GM13976 (cell line): Measurements from ENCODE around the gene FRMD7.
"Not testable (repeated sequence)": the region's sequence is repeated elsewhere in the genome, so short reads cannot be mapped to it uniquely, and the experiment has no call there.

Source experiments
- DNase-seq: peaks from one replicate; pipeline ENCODE4 v3.0.0; 2012; ENCODE audit warnings: low spot score
- CTCF ChIP-seq: IDR thresholded peaks from 2 replicates; pipeline ENCODE4 v1.5.1; 2012; ENCODE audit warnings: borderline replicate concordance, mild to moderate bottlenecking; ENCODE audit not compliant: insufficient read depth; ENCODE audit errors: extremely low read depth, missing control alignments, control extremely low read depth
- in situ Hi-C: fragments of 300-500 bp; cut with MboI; formaldehyde crosslinking; loops from one replicate; pipeline ENCODE4 v1.12.0; 2022; ENCODE audit warnings: low sequenced_read_pairs, mixed read lengths, inconsistent platforms; ENCODE audit not compliant: unreplicated experiment

Gene FRMD7

GRCh38 chrX:132127743-132128142 lies at the start of gene FRMD7:
TSS of gene FRMD7 (minus strand) at chrX:132128020. CDS start at chrX:132127844, 176 bp downstream.
- in situ Hi-C loops: no loop called here
- TF ChIP-seq CTCF: no peak
- DNase-seq: no peak

GRCh38 chrX:132173647-132174046 lies 45.8 kb upstream of the FRMD7 start:
- no peak for DNase-seq
- TF ChIP-seq CTCF: no peak
- in situ Hi-C loops: no loop called here

- in situ Hi-C loops: no loop called here
- DNase-seq: no peak
- TF ChIP-seq CTCF: no peak
Observed at GRCh38 chrX:132171881-132172280, 44.1 kb upstream of the FRMD7 start.

- DNase-seq: no peak
- in situ Hi-C loops: no loop called here
- TF ChIP-seq CTCF: no peak
Observed at GRCh38 chrX:132171478-132171877, 43.7 kb upstream of the FRMD7 start.

GRCh38 chrX:132169554-132169953 lies 41.7 kb upstream of the FRMD7 start:
- no peak for TF ChIP-seq CTCF
- DNase-seq: no peak
- in situ Hi-C loops: no loop called here

- no peak for DNase-seq
- TF ChIP-seq CTCF: no peak
- in situ Hi-C loops: no loop called here
Observed at GRCh38 chrX:132165651-132166050, 37.8 kb upstream of the FRMD7 start.

- no peak for TF ChIP-seq CTCF
- no peak for DNase-seq
- in situ Hi-C loops: no loop called here
Observed at GRCh38 chrX:132165005-132165404, 37.2 kb upstream of the FRMD7 start.

GRCh38 chrX:132163094-132163493 lies 35.3 kb upstream of the FRMD7 start:
- in situ Hi-C loops, DNase-seq: not testable (repeated sequence)
